GM19099 (cell line): ENCODE results near the gene RASD2.

Source experiments
- POLR2A ChIP-seq: IDR thresholded peaks from 3 replicates; pipeline ENCODE4 v1.6.1; 2011; ENCODE audit warnings: low read depth; ENCODE audit not compliant: insufficient read length; ENCODE audit errors: extremely low read depth

The RASD2 gene

DNA sequence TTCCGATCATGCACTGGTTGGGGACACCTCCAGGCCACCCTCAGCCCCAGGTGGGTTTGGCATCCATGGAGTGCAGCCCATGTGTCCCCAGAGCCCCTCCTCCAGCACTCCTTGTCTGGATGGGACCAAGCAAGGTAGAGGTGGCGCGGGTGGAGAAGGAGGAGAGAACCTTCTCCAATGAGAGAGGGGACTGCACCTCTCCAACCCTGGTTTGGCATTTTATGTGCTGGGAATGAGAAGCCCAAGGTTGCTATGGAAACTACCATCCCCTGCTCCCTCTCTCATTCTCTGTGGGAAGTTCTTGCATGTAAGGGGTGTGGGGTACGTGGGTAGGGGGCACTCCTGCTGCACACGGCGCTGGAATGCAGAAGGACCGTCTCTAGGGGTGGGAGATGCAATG is 21.8 kb upstream of the RASD2 start:
- no peak for TF ChIP-seq POLR2A

DNA sequence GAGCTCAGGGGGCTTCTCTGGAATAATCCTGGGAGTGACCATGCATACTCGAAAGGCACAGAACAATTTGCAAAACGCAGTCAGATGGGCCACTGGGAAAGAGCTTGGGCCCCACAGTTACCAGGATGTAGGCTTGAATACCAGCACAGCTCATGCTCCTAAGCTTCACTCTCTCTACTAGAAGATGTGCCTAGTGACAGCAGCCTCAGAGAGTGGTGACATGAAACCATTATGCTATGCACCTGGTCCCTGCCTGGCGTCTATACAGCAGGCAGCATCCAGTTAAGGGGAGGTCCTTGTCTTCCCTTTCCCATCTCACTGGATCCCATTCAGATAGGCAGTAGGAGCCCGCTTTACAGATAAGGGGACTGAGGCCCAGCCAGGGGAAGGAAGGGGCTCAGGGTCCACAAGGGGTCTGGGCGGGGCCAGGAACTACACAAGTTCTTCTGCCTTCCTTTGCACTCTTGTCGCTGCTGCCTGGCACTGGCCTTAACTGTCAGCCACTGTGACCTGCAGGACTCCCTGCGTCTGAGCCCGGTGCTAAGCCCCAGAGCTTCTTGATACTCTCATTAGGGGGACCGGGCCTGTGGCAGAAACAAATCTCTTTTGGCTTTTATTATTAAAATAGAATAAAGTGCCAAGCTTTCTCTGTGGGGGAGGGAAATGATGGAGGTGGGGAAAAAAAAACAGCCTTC is 21.2 kb upstream of the RASD2 start:
- TF ChIP-seq POLR2A, result no peak

DNA sequence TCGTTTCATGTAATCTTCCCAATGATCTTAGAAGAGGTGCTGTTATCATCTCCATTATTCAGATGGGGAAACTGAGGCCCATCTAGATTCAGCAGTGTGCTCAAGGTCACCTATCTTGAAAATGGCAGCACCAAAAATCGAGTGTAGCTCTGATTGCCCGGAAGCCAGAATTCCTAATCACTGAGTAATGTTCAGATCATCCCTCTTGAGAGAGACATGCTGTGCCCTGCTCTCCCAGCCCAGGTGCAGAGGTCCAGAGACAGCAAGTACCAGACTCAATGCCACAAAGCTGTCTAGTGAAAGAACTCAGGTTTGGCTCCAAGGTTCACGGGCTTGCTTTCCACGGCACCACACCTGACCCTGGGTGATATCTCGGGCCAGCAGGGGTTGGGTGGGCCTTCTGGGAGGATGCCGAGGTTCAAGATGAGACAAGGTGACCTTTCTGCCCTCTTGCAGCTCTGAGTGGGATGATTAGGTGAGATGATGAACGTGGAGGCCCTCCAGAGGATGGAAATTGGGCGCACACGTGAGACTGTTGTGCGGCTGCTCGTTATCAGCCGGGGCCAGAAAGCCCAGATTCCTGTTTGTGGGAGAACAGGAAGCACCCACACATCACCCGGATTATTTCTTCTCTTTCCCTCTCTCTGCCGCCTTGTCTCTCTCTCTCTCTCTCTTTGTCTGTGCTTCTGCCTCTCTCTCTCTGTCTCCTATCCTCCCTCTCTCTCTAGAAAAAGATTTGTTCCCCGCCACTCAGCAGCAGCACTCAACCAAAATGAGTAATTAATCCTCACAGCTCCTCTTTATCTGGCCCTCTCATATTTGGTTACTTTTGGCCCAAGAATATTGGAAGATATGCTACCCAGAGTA is 19.0 kb upstream of the RASD2 start:
- TF ChIP-seq POLR2A, result no peak

DNA sequence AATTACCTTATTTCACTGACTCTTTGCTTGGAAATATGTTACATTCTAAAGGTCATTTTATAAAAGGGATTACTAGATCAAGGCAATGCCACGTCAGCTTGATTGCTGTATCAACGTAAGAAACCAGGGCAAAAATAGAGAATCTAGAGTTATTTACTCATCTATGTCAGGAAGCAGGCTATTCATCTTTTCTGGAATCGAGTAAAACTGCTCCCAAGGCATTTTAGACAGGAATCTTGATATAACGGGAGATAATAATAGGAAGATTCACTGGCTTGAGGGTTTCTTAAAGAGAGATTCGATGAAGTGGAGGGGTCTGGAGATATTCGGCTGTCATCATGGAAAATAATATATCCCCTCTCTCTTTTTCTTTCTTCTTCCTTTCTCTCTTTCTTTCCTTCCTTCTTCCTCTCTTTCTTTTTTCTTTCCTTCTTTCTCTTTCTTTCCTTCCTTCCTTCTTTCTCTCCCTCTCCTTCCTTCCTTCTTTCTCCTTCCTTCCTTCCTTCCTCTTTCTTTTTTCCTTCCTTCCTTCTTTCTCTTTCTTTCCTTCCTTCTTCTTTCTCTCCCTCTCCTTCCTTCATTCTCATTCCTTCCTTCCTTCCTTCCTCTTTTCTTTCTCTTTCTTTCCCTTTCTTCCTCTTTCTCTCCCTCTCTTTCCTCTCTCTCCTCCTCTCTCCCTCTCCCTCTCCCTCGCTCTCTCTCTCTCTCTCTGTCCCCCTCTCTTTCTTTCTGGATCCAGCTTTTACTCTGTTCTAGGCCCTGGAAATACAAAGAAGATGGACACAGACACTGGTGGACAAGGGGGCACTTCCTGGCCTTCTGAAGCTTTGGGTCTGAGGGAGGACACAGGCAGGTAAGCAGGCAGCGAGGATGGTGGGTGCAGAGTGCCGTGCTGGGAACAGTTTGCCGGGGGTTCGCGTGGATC is 18.1 kb upstream of the RASD2 start:
- TF ChIP-seq POLR2A, result no peak

DNA sequence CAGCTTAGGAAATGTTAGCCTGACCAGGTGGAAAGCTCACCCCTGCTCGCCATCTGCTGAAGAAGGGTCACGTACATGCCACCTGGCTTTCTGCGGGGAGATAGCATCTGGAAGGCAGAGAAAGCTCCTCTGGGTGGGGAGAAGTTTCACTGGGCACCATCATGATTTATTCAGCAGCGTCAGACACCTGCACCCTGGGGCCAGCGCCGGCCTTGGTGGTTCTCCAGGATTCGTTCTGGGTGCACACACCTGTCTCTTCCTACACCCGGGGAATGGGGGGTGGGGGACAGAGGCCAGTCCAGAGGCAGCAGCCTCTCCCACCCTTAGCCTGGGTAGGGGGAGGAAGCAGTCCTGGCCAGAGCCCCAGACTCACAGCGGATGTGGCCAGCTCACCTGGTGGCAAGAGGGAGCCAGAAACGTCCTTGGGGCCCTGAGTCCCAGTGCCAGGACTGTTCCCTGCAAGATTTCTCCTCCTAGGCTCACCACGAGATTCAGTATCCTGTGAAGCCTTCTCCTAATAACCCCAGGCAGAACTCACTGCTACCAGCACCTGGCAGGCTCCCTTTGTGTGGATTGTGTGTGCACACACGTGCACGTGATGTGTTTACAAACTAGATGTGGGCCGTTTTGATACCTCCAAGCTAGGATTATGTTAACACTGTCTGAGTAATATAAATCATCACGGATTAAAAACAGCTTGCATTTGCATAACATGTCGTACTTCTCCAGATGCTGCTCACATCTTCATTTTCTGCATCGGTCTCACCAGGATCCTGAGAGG is 17.3 kb upstream of the RASD2 start:
- TF ChIP-seq POLR2A, result no peak

DNA sequence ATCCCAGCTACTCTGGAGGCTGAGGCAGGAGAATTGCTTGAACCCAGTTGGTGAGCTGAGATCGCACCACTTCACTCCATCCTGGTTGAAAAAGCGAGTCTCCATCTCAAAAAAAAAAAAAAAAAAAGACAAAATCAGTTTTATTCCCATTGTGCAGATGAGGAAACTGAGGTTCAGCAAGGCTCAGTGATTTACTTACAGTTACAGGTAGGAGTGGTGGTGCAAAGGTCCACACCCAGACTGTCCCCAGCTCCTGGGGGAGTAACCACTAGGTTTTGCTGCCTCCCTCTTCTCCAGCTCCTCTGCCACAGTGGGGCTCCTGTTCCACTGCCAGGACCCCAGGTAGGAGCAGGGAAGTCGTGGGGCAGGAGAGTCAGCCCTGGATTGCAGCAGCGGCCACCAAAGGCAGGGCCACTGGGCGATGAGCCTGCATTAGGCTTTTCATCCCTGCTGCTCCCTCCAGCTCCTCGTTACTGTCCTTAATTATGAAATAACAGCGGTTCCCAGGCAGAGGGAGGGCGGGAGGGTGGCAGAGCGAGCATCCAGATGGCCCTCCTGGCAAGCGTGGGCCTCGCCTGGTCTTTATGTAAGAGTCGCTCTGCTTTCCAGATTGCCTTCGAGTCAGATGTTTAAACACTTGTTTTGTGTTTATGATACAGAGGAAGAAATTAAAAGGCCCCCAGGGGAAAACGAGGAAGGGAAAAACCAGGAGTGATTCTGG is 15.5 kb upstream of the RASD2 start:
- no peak for TF ChIP-seq POLR2A

DNA sequence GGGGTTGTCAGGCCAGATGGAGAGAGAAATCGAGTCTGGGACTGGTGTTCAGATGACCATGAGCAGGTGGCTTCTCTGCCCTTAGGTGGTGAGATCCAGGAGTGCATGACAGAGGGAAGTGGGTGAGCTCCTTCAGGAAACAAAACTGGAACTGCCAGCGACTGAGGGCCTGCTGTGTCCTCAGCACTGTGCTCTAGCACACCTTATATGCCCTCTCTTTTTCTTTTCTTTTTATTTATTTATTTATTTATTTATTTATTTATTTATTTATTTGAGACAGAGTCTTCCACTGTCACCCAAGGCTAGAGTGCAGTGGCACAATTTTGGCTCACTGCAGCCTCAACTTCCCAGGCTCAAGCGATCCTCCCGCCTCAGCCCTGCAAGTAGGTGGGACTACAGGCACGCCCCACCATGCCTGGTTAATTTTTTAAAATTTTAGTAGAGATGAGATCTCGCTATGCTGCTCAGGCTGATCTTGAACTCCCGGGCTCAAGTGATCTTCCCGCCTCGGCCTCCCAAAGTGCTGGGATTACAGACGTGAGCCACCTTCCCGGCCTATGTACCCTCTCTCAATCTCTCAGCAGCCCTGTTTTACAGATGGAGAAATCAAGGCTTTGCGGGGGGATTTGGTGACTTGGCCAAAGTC is 14.8 kb upstream of the RASD2 start:
- no peak for TF ChIP-seq POLR2A

DNA sequence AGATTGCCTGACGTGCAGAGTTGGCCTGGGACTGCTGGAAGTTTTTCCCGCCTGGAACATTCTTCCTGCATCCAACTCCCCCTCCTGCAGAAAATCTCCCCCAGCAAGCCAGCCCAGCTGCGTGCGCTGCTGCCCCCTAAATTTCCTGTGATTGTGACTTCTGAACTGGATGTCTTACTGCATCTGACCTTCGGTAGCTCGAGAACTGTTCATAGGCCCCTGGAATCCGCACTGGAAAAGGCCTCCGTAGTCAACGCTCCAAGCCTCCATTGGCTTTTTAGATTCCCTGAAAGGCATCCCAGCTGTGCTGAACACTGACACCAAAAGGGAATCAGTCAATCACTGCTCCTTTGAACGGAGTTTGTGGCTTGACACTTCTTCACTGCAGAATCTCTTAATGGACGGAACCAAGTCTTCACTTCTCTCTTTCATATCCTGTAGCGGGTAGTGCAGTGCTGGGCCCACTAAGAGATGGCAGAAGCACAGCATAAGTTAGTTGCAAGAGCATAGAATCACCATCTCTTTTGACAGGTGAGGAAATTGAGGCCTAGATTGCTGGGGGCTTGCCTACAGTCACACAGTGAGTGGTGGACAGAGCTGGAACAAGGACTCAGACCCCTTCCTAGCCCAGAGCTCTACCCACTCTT is 14.2 kb upstream of the RASD2 start:
- TF ChIP-seq POLR2A, result no peak

DNA sequence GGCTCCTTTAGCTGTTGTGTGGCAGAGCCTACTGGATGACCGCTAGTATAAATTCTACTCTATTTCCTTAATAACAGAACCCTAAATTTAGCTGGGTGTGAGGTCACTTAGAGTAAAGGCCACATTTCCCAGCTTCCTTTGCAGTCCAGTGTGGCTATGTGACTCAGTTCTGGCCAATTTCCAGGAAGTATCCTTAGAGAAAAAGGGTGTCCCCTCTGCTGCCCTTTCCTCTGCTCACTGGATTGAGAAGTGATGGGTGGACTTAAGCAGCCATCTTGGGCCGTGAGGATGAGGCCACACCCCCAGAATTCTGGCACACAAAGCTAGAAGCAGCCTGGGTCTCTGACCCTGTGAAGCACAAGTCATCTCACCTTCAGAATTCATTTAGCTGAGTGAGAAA is 11.7 kb upstream of the RASD2 start:
- TF ChIP-seq POLR2A, result no peak

DNA sequence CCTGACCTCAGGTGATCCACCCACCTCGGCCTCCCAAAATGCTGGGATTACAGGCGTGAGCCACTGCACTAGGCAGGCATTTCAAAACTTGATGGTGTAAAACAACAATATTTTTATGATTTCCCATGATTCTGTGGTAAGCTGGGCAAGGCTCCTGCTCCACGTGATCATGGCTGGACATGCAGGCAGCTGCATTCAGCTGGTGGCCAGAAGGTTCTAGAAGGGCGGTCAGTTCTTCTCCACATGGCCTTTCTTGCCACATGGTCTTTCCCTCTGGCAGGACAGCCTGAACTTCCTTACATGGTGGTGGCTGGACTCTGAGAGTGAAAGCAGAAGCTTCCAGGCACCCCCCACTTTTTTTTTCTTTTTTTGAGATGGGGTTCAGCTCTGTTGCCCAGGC is 9.9 kb upstream of the RASD2 start:
- no peak for TF ChIP-seq POLR2A

DNA sequence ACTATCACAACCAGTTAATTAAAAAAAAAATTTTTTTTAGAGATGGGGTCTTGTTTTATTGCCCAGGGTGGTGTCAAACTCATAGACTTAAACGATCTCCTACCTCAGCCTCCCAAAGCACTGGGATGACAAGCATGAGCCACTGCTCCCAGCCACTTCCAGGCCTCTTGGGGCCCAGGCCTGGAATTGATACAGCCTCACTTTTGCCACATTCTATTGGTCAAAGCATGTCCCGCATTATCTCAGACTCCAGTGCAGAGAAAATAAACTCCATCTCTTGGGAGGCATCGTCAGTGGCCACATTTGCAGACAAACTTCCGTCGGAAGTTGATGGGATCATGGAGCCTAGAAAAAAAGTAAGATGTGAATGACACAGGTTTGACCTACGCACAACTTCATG is 9.4 kb upstream of the RASD2 start:
- TF ChIP-seq POLR2A, result no peak

DNA sequence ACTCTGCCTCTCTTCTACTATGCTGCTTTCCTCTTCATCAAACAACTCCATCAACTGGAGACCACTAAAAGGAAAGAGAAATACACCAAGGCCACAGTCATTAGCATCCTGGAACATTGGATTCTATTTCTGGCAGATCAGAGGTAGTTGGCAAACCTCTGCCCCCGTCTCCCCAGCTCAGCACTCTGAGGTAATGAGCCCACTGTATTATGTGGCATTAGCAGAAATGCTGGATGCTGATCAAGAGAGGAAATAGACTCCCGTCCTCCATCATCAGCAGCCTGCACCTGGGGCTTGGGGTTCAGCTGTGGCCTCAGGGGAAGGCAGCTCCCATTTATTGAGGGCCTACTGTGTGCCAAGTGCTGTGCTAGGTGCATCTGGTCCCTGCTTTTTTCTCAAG is 9.0 kb upstream of the RASD2 start:
- TF ChIP-seq POLR2A, result no peak
